HG02571 (cell line): ENCODE results near the gene KCTD16.

Experiments used
- ATAC-seq: cut with Tn5 transposase; IDR thresholded peaks from one replicate; pipeline ENCODE4 v1.9.1; 2021; ENCODE audit warnings: mild to moderate bottlenecking, moderate library complexity; ENCODE audit not compliant: unreplicated experiment

The KCTD16 gene

DNA sequence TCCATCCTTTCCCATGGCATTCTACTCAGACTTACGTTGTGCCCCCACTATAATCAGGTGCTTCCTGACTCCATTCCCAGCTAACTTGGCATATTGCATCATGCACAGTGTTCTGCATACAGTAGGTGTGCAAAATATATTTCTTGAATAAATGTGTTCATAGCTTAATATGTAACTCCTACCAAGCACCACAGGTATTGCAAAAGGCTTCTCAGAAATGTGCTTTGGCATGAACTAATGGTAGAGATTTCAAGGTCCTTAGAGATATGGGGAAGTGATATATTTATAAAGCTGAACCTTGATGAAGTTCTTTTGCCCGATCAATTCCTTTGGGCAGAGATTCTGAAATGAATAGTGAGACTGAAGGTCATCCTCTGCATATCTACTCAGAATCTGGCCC, 220.4 kb downstream of the KCTD16 start:
- no peak for ATAC-seq

DNA sequence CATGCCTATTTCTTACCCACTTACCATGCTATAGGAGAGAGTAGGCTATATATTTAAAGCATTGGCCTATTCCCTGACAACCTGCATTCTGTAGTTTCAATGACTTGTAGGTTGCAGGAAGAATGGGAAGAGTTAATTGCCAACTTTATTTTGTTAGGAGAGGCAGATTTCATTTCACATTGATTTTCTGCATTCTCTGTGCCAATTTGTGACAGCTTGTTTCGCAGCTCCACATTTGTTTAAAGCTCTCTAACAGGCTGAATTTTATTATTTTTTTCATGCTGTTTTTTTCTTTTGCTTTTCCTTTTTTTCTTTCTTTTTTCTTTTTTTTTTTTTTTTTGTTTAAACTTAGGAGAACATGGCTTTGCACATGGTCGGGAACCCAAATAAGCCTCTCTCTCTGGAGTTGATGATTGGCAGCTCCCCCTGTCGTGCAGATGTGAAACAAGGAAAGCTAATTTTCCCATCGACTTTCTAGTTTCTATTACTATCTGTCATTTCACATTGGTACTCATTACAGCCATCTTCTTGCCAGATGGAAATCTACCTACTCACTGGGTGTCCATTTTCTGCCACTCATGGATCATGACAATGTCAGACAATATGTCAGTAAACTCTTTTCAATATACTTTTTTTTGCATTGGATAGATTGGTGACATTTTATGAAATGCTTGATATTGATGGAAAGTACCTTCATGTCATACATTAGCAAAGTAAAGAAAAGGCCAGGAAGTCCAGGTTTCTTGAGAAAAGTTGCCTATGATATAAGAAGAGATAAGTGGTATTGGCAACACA, 223.2 kb downstream of the KCTD16 start:
- ATAC-seq = no peak

DNA sequence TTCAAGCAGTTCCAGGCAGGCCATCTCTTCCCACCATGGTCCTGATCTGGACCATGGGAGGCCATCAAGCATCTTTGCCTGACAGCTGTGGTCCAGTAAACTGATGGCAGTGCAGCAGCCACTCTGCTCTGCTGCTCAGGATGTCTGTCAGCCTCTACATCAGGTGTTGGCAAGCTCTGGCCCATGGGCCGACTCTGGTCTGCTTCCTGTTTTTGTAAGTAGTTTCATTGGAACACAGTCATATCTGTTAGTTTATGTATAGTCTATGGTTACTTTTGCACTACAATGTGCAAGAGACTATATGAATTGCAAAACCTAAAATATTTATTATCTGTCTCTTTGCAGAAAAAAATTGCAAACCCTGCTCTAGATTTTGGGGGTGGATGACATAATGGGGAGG, 225.0 kb downstream of the KCTD16 start:
- peak; percentile 58 for ATAC-seq

DNA sequence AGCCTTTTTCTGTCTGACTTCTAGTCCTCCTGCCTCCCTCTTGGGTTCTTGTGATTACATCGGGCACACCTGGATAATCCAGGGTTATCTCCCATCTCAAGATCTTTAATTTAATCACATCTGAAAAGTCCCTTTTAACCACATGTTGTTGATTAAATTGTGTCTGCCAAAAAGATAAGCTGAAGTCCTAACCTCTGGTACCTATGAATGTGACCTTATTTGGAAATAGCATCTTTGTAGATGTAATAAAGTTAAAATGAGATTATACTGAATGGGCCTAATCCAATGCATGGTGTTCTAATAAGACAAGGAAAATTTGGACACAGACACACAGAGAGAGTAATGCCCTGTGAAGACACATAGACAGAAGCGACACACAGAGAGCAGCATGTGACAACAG, 232.4 kb downstream of the KCTD16 start:
- no peak for ATAC-seq

DNA sequence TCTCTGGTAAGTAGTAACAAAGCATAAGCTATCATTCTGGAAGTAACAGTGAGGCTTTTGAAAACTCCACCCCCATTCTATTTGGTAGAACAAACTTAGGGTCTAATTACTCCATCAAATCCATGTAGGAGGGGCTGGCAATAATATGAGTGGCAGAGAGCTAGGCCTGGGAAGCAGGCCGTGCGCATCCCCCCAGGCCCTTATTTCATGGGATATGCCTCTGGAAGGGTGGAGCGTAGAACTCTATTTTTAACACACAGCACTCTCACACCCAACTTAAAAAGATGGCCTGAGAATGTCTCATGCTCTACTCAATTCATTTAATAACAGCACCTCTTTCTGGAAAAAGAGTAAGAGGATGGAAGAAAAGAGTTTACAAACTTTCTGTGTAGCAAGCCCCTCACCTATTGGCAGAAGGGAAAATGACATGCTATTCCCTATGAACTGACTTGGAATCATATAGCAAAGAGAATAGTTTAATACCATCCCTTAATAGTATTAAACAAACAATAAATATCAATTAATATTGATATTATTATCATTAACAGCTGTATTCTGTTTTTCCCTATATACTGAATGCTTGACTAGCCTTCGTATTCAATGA, 233.2 kb downstream of the KCTD16 start:
- ATAC-seq = no peak

DNA sequence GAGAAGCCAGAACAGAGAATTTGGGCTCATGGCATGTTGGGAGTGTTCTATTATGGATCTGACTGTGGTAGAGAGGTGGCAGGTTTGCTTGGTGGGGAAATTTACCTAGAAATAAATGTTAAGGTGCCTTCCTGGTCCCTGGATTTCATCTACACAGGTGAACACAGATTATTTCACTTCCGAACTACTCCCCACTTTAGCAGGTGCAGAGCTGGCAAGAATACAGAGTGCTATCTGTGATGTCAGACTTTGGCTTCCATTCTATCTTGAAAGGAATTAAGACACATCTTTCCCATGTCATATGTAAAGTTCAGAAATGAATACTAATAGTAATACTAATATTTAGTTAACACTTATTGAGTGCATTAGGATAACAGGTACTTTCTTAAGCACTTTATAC, 234.0 kb downstream of the KCTD16 start:
- ATAC-seq = no peak

DNA sequence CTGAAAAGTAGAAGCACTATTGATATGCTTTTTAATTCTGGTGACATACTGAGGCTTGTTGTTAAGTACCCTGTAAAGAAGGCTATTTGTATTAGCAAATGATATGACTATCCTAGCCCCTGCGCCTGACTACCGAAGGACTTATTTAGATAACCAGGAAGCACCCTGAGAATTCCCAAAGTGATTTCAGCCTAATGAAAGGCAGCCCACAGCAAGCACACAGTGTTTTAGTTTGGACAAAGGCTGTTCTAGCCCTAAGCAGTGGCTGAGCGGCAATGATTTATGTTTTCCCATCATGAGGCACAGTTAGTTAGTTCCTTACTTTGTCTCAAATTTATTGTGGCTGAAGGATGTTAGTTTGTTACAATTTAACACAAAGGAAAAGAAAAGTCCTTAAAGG, 235.3 kb downstream of the KCTD16 start:
- no peak for ATAC-seq

DNA sequence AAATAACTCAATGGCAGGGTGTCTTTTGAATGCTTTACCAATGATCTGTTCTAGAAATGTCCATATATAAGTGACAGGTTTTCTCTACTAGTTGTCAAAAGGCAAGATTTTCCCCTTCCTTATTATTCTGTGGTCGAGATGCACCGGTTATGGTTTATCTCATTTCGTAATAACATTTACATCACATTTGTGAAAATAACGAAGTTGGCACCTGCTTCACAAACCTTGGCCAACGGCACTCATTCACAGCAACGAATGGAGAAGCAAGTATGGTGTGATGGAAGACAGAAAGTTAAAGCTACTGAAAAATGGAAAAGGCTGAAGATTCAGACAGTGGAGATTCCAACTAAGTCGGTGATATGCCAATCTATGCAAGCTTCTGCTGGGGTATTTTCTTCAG, 235.8 kb downstream of the KCTD16 start:
- ATAC-seq = no peak

DNA sequence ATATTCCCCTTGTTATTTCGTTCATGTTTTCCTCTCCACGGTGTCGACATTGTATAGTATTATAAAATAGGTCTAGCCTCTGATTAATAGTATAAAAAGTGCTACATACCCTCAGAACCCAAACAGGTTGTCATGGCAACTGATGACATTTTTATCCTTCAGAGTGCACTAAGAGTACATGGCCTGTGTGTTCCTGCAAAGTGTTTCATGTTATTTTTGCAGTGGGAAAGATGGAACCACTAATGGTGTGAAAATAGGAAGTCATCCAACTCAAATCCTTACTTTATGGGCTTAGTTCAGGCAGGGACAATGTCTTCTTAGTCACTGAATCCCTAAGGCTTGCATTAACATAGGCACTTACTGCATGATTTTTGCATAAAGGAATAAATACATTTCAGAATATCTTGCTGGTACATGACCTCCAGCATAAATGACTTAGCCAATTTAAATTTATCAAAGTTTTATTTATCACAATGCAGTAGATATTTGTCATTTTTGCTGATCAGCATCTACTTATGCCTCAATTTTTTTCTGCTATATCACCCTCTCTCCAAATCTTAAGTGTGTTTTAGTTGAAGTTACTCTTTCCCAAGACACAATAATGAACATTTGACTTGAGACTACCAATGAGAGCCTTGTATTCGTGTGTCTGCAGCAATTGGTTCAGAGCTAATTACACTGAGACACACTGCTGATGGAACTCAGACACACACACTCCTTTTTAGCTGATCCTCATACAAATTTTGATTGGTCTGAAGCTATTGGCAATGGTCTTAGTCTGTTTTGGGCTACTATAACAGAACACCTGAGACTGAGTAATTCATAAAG, 243.7 kb downstream of the KCTD16 start:
- ATAC-seq = no peak

DNA sequence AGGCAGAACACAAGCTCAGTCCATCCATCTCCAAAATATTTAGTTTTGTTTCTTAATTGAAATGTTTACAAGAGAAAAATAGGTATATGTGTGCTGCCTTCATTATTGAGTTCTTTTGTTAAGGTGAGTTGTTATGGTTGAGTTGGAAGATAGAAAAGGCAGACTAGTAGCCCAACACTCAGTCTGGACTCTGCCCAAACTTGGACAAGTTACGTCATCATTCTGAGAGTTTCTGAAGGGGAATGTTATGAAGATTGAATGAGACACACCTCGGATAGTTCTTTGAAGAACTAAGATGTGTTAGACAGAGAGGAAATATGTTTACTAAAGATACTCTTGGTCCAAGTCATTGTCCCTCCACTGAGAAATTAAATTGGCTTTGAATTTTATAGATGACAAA, 245.5 kb downstream of the KCTD16 start:
- no peak for ATAC-seq

DNA sequence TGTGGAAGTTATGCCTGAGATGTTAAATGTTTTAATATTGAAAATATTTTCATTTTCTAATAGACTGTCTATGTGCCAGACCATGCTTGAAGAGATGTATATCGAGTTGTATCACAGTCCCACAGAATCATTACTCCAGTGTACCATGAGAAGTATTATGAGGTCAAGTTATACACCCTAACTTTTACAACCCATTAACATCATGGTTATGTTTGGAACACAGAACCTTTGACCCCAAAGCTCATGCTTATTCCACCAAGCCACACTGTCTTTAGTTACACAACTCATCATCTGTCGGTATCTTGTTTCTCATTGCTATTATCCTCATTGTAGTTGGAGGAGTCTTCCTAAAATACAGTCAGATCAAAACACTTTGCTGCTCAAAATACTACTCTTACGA, 248.0 kb downstream of the KCTD16 start:
- ATAC-seq = no peak

DNA sequence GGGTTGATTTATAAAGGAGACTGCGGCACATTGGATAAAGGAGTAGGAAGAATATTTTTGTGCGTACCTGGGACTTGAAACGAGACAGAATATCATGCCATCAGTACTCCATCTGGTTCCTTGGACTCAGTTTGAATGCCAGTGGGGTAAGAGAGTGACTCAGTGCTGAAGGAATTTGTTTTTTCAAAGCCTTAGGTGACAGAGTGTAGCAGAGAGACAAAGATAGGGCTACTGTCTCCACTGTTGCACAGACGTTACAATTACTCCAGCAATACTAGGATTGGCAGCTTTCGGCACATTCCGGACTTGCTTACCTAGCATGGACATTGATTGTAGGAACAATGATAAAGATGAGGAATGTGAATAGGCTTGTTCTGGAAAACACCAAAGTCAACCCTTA, 250.7 kb downstream of the KCTD16 start:
- no peak for ATAC-seq

DNA sequence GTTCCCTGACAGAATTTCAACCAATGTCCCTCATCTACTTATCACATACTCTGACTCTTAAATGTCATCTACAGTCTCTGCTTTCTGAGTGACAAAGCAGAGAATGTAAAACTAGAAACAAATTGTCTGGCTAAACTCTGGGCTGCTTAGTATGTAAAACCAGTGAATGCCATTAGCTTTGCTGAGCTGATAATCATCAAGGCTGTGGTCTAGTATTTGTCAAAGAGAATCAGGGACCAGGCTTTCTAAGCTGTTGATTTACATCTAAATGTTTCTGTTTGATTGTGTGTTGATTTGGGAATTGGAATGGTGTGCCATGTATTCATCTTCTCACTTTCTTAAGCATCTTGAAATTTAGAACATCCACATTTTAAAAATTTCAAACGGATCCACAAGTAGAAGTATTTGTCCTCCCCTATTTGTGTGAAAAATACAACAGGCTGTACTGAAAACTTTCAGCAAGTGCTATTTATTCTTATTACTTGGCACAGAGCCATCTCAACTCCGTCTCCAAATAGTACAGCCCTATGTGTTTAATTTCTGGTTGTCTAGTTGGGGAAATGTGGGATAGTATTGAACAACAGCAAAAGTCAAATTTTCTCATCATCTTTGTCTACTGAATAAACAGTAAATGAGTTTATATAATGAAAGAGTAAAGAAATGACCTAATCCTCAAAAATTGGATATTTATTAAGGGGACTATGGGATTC, 251.5 kb downstream of the KCTD16 start:
- no peak for ATAC-seq

DNA sequence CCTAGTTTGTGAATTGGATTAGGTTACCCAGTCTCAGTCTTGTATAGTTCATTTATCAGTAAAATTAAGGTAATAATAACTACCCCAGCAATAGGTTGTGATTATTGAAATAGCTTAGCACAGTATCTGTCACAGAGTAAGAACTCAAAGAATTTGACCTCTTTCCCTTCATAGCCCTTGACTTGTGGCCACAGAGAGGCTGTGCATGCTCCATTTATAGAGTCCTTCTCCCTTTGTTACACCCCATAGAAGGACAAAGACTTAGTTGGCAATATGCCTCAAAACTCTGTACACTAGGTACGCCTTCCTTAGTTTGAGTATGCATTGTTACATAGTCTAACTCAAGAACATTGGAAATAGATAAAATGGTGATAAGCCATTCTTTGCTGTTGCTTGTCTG, 257.2 kb downstream of the KCTD16 start:
- no peak for ATAC-seq

DNA sequence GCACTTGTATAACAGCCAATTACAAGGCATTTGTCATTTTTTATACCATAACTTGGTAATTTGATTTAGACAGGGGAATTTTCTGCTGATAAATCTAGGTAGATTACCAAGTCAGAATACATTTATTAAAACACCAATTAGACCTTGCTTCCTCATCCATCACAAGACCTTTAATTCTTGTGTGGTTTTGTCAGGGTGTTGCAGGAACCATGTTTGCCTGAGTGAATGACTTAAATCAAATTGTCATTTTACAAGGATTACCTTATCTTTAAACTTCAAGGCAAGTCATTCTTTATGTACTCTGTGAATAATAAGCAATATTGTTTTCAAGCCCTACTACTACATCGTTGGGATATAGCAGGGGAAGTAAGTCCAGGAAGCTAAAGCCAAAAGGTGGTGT, 257.7 kb downstream of the KCTD16 start:
- ATAC-seq = no peak

DNA sequence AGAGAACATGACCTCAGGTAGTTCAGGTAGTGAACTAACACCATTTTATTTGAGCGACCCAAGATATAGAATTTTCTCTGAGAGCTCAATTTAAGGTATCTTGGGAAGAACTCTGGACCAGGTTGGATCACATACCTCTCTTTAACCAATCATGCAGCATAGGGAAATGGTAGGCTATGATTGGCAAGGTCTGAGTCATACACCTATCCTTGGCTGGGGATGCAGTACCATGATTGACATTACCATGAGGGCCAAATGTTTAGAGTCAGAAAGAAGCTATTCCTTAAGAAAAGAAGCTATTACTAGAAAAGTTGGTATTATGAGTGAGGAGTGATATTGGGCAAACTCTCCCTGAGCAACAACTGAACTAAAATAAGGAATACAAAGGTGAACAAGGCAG, 258.7 kb downstream of the KCTD16 start:
- ATAC-seq = no peak

DNA sequence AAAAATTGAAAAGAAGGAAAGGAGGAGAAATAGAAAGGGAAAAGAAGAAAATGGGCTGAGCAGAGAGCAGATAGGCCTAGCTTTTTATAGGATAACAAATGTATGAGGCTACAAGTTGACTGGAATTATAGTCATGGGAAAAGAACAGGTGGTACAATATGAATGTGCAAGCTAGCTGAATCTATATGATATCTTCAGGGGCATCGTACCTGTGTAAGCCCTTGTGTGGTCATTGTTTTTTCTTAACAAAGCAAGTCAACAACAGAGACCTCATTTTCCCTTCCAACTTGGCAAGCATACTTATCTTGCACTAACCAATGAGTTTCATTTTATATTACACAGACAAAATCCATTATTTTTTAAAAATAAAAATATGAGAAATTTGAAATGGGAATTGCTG, 259.2 kb downstream of the KCTD16 start:
- no peak for ATAC-seq

DNA sequence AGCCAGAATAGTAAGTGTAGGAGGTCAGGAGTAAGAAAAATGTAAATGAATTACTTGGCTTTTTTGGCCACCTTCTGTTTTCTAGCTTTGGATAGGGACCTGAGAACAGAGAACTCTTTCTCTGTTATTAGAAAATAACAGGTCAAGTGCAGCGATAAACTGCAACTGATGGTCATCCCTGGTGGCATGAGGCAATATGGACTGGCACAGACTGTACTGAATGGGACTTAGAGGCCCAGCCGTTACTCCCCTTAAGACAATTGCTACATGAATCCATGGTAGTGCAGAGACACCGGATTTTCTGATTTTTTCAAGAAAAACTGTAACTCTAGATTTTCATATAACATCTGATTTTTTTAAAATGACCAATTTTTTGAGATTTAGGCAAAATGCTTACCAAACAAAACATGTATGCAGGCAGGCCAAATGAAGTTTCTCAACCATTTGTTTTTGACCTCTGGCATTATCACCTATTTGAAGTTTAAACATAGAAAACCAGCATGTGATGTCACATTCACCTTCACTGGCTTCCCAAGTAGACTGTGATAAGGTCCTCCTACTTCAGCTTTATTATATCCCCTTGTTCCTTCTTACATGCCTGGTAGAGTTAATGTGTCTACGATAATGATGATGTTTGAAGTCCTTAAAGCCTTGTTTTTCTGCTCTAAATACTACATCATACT, 262.6 kb downstream of the KCTD16 start:
- no peak for ATAC-seq

DNA sequence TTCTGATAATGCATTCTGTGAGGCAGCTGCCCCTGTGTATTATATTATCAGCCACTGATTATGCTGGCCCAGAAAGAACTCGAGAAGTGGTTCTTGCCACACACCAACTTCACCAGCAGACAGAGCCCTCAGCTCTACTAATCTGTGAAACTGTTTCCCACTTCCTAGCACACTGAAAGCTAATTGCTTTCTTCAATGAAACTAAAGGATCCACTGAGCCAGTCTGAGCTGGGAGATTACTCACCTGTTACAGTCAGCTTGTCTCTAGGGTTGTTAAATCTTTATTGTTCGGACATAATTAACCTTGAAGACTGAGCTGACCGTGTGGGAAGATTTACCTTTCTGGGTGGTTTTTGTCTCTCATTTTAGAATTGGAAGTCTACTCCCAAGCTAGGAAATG, 263.2 kb downstream of the KCTD16 start:
- no peak for ATAC-seq

DNA sequence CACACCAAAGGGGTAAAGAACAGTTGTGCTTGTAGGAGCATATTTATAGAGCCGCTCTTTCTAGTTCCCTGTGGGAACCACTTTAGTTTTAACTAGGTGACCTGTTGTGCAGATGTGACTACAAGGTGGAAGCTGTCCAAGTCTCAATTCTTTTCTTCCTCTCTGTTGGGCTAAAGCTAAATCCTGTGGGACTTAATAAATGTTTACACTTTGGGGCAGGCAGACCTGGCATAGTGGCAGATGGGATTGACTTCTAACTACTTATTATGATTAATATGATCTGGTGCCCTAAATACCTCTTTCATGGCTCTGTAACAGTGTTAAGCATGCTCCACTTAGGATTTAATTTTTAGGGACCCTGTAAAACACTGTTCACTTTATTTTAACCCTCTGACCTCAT, 265.3 kb downstream of the KCTD16 start:
- ATAC-seq = no peak

DNA sequence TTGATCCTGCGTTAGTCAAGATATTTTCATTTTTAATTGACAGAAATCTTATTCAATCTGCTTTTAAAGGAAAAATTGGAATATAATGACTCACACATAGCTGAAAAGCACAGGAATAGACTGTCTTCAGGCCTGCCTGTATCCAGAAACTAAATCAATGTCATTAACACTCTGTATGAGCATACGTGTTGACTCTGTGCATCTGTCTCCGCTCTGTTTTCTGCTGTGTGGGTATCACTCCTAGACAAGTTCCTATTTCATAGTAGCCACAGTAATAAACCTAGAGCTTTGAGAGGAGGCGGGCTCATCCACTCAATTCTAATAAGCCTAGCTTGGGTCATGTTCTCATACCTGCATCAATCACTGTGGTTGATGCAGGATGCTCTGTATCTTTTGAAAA, 267.6 kb downstream of the KCTD16 start:
- no peak for ATAC-seq
